ENCODE data around the gene GABRD.
"Not testable (repeated sequence)": the region's sequence is repeated elsewhere in the genome, so short reads cannot be mapped to it uniquely, and the experiment has no call there.

The GABRD gene

DNA sequence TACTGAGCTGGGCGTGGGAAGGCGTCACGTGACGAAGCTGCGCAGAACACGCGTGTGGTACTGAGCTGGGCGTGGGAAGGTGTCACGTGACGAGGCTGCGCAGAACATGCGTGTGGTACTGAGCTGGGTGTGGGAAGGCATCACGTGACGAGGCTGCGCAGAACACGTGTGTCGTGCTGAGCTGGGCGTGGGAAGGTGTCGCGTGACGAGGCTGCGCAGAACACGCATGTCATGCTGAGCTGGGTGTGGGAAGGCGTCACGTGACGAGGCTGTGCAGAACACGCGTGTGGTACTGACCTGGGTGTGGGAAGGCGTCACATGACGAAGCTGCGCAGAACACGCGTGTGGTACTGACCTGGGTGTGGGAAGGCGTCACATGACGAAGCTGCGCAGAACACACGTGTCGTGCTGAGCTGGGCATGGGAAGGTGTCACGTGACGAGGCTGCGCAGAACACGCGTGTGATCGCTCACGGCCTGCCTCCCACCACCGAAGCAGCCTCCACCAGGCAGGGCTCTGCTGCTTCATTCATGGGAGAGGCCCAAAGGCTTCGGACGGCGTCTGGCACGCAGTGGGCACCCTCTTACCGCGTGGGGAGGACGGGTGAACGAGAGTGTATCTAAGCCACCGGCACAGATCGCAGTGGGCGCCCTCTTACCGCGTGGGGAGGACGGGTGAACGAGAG, 39.5 kb upstream of the GABRD start:
- peaks cover 3% of the 10 kb centered on the region for H3K36me3 Mint-ChIP-seq (ENCODE audit: low read depth)
- DNase-seq (ENCODE audit: low spot score) = no peak
- no peaks in the 10 kb centered on the region for H3K27me3 Mint-ChIP-seq (ENCODE audit: low read depth)
- H3K9me3 Mint-ChIP-seq = peaks cover 15% of the 10 kb centered on the region
- no peaks in the 10 kb centered on the region for H3K4me1 Mint-ChIP-seq (ENCODE audit: low read depth)
- no peak overlapping the region for H3K4me3 Mint-ChIP-seq
- no peak overlapping the region for H3K27ac Mint-ChIP-seq

DNA sequence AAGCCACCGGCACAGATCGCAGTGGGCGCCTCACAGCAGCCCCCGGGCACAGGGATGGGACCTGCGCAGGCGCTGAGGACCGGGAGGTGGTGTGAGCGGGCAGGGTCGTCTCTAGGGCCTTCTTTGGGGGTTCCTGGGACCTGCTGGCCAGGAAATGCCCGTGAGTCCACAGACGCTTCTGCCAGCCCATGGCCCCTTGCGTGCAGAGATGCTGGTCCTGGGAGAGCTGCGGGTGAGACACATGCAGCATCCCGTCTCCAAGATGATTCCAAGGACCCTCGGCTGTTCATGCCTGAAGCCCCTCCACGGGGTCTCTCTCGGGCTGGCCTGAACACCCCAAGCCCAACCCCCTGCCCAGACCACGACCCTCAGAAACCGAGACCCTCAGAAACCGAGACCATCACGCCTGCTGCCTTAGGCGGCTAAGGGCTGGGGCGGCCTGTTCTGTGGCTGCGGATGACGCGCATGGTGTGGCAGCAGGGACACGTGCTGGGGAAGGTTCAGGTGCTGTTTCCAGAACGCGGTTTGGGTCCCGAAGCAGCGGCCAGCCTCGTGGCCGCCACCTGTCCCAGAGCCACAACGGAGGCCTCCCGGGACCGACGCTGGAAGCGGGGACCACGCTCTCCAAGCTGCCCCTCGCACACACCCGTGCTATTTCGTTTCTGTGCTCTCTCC, 38.5 kb upstream of the GABRD start:
- peaks cover 3% of the 10 kb centered on the region for H3K36me3 Mint-ChIP-seq (ENCODE audit: low read depth)
- no peak for DNase-seq (ENCODE audit: low spot score)
- no peak overlapping the region for H3K27ac Mint-ChIP-seq
- H3K27me3 Mint-ChIP-seq (ENCODE audit: low read depth) = no peaks in the 10 kb centered on the region
- no peaks in the 10 kb centered on the region for H3K4me1 Mint-ChIP-seq (ENCODE audit: low read depth)
- H3K4me3 Mint-ChIP-seq = no peak overlapping the region
- H3K9me3 Mint-ChIP-seq = peaks cover 15% of the 10 kb centered on the region

DNA sequence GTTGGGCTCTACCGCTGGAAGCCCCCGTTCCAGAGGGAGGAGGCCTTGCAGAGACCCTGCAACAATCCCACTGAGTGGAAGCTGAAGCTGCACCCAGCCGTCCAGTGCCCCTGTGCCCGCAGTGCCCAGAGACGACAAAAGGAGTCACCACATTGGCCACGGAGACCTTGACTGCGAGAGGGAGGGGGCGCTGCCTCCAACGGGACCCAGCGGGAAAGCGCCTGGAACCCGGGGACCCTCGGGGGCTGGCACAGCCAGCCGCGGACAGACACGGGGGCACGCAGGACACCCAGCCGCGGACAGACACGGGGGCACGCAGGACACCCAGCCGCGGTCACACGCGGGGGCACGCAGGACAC, 38.0 kb upstream of the GABRD start:
- peaks cover 15% of the 10 kb centered on the region for H3K9me3 Mint-ChIP-seq
- H3K27ac Mint-ChIP-seq = no peak overlapping the region
- no peak overlapping the region for H3K4me3 Mint-ChIP-seq
- no peaks in the 10 kb centered on the region for H3K4me1 Mint-ChIP-seq (ENCODE audit: low read depth)
- peaks cover 3% of the 10 kb centered on the region for H3K36me3 Mint-ChIP-seq (ENCODE audit: low read depth)
- no peak for DNase-seq (ENCODE audit: low spot score)
- no peaks in the 10 kb centered on the region for H3K27me3 Mint-ChIP-seq (ENCODE audit: low read depth)

DNA sequence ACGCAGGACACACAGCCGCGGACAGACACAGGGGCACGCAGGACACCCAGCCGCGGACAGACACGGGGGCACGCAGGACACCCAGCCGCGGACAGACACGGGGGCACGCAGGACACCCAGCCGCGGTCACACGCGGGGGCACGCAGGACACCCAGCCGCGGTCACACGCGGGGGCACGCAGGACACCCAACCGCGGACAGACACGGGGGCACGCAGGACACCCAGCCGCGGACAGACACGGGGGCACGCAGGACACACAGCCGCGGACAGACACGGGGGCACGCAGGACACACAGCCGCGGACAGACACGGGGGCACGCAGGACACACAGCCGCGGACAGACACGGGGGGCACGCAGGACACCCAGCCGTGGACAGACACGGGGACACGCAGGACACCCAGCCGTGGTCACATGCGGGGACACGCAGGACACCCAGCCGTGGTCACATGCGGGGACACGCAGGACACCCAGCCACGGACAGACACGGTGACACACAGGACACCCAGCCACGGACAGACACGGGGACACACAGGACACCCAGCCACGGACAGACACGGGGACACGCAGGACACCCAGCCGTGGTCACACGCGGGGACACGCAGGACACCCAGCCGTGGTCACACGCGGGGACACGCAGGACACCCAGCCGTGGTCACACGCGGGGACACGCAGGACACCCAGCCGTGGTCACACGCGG, 37.4 kb upstream of the GABRD start:
- not testable (repeated sequence) for DNase-seq (ENCODE audit: low spot score); H3K4me1 Mint-ChIP-seq (ENCODE audit: low read depth); H3K27me3 Mint-ChIP-seq (ENCODE audit: low read depth); H3K27ac Mint-ChIP-seq; H3K4me3 Mint-ChIP-seq; H3K36me3 Mint-ChIP-seq (ENCODE audit: low read depth)
- H3K9me3 Mint-ChIP-seq = peaks cover 15% of the 10 kb centered on the region

DNA sequence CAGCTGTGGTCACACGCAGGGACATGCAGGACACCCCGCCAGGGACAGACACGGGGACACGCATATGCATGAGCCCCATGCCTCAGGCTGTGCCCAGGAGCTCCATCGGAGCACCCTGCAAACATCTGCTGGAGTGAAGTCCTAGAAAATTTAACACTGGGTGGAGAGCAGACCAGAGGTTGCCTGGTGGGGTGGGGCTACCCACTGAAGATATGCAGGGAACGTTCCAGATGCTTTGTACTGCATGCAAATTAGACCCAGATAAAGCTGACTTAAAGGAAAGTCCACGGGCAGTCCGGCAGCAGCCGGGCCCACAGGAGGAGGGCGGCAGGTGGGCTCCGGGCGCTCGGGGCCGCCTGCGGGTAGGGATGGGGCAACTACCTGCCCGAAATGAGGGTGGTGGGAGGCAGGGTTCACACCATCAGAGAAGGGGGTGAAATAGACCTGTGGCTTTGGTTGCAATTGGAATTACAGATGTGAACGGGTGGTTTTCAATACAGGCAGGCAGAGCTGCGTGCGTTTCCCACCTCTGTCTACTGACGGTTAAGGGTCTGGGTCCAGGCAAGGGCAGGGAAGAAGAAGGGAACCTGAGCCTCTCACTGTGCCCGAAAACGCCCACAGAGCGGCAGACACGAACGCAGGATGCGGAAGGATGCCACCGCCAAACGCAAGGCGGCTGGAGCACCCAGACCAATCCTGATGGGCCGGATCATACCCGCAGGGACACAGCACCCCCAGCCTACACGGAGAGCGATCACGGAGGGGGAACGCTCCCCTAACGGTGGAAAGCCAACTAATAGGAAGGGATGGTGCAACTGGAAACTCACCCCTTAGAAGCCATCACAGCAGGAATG, 36.5 kb upstream of the GABRD start:
- peaks cover 3% of the 10 kb centered on the region for H3K36me3 Mint-ChIP-seq (ENCODE audit: low read depth)
- DNase-seq (ENCODE audit: low spot score) = no peak
- H3K4me3 Mint-ChIP-seq = no peak overlapping the region
- peaks cover 15% of the 10 kb centered on the region for H3K9me3 Mint-ChIP-seq
- H3K27me3 Mint-ChIP-seq (ENCODE audit: low read depth) = no peaks in the 10 kb centered on the region
- no peaks in the 10 kb centered on the region for H3K4me1 Mint-ChIP-seq (ENCODE audit: low read depth)
- H3K27ac Mint-ChIP-seq = no peak overlapping the region

DNA sequence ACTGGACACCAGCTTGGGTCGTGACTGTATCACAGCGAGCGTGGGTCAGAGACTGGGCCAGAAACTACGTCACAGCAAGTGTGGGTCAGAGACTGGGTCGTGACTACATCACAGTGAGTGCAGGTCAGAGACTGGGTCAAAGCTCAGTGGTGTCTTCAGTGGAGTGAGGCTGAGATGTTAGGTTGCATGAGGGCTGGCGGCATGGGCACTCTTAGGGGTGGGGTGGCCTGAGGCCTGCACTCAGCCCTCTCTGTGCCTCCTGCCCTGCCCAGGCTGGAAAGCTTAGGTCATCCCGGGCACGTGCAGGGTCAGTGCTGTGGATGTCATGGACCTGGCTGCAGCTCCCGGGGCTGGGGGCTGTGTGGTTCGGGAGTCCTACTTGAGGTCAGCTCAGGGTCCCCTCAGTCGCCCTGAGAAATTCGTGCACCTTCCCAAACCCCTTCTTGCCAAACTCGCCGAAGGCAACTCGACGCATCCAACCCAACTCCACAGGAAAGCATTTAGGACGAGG, 34.5 kb upstream of the GABRD start:
- Mint-ChIP-seq H3K4me3 (no peak overlapping the region), H3K36me3 (ENCODE audit: low read depth) (no peaks in the 10 kb centered on the region), H3K27me3 (ENCODE audit: low read depth) (peaks cover 4% of the 10 kb centered on the region), H3K27ac (no peak overlapping the region), H3K9me3 (peaks cover 3% of the 10 kb centered on the region), H3K4me1 (ENCODE audit: low read depth) (peaks cover 2% of the 10 kb centered on the region)
- no peak for DNase-seq (ENCODE audit: low spot score)

DNA sequence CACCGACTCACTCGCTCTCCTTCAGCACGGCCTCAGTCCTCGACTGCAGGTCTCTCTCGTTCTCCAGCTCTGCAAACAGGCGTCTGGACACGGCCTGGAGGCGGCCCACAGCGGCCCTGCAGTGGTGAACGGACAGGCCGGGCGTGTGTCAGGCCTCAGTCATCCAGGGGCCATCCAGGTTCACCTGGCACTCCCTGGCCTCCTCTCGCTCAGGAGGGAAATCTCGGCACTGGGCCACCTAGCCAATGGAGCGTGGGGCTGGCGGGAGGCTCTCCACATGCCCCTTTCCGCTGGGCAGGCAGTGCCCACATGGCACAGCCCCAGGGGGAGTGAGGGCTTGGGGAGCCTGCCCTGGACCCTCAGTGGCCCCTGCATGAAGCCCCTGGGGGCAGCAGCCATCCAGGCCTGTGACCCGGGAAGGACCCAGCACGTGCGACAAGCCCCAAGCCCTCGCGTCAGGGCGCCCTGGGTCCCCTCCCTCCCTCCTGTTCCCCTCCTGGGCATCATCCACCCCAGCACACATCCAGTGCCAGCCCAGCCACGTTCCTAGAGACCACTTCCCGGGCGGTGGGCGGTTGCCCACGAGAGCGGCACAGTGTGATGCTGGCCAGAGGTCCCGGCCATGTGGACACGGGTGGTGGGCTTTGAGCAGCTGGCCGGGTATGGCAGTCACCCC, 33.6 kb upstream of the GABRD start:
- no peaks in the 10 kb centered on the region for H3K36me3 Mint-ChIP-seq (ENCODE audit: low read depth)
- no peak overlapping the region for H3K27ac Mint-ChIP-seq
- H3K4me3 Mint-ChIP-seq = no peak overlapping the region
- peaks cover 2% of the 10 kb centered on the region for H3K4me1 Mint-ChIP-seq (ENCODE audit: low read depth)
- peaks cover 6% of the 10 kb centered on the region for H3K27me3 Mint-ChIP-seq (ENCODE audit: low read depth)
- no peaks in the 10 kb centered on the region for H3K9me3 Mint-ChIP-seq
- no peak for DNase-seq (ENCODE audit: low spot score)

DNA sequence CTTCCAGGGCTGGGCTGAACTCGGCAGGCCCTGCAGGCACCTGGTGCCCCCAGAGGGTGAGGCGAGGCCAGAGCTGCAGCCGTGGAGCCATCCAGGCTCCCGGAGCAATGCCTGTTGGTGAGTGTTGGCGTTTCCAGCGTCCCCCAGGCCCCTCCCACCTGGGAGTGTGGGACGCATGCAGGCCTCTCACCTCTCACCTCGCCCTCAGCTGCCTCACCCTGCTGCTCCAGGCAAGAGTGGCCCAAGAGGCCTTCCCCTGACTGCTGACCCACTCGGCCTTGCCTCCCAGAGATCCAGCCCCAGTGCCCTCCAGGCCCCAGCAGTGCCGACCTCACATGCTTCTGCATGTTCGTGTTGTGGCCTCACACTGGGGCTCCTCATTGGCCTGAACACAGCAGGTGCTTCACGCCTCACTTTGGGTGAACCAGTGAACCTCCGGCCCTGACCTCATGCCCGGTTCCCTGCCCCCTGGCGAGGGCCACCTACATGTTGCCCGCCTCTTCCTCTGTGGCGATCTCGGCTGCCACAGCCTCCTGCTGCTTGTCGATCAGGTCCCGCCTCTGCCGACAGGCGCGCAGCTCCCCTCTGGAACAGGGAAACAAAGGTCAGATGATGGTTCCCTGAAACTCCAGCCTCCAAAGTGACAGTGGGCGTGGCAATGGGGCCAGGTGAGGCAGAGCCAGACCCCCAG, 32.5 kb upstream of the GABRD start:
- H3K9me3 Mint-ChIP-seq = no peaks in the 10 kb centered on the region
- H3K4me1 Mint-ChIP-seq (ENCODE audit: low read depth) = peaks cover 2% of the 10 kb centered on the region
- no peak overlapping the region for H3K27ac Mint-ChIP-seq
- H3K4me3 Mint-ChIP-seq = no peak overlapping the region
- H3K36me3 Mint-ChIP-seq (ENCODE audit: low read depth) = no peaks in the 10 kb centered on the region
- peaks cover 12% of the 10 kb centered on the region for H3K27me3 Mint-ChIP-seq (ENCODE audit: low read depth)
- no peak for DNase-seq (ENCODE audit: low spot score)

DNA sequence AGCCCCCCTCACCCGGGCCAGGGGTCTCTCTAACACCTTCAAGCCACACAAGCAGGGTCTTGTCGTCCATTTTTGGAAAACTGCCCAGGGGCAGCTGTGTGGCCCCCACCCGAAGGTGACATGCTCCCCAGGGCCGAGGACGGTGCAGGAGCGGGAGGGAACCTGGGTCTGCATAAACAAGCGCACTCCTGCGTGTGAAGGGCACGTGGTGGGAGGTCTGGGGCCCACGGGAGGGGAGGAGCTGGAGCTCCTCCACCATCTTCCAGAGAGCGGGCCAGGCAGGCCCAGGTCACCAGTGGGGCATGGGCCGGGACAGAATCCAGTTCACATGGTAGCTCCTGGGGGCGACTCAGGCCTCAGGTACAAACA, 32.0 kb upstream of the GABRD start:
- Mint-ChIP-seq H3K36me3 (ENCODE audit: low read depth) (no peaks in the 10 kb centered on the region), H3K9me3 (no peaks in the 10 kb centered on the region), H3K4me1 (ENCODE audit: low read depth) (peaks cover 2% of the 10 kb centered on the region), H3K27ac (no peak overlapping the region), H3K4me3 (no peak overlapping the region), H3K27me3 (ENCODE audit: low read depth) (peaks cover 12% of the 10 kb centered on the region)
- DNase-seq (ENCODE audit: low spot score) = no peak

DNA sequence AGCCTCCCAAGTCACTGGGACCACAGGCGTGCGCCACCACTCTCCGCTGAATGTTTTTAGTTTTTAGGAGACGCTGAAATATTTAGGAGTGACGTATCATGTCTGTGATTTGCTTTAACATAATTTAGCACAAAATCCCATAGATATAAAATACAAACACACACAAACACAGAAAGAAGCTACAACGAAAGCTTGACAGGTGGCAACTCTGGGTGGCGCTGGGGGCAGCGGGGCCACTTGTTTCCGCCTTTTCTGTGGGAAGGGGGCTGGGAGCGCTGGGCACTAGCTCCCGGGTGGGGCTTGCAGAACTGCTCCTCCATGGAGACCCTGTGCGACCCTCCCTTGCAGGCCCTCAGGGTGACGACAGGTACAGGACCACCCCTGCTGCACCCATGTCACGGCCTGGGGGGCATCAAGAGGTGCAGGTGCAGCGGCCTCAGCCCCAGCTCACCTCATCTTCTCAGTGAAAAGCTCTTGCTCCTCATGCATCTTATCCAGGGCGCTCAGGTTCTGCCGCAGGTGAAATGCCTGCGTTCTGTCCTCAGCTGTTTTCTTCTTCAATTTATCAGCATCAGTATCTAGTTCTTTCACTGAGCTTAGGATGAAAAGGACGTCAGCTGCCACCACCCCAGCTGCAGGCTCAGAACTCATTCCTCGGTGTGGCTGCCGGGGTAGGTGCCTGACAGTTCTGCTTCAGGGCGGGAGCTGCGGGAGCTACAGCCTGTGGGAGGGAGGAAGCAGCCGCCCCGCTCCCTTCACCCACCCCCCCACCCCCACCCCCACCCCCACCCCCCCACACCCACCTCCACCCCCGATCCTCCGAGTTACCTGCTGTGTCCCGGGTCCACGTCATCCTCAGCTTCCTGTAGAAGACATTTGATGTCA, 30.8 kb upstream of the GABRD start:
- peaks cover 2% of the 10 kb centered on the region for H3K4me1 Mint-ChIP-seq (ENCODE audit: low read depth)
- no peak overlapping the region for H3K27ac Mint-ChIP-seq
- DNase-seq (ENCODE audit: low spot score) = no peak
- no peaks in the 10 kb centered on the region for H3K9me3 Mint-ChIP-seq
- H3K36me3 Mint-ChIP-seq (ENCODE audit: low read depth) = no peaks in the 10 kb centered on the region
- H3K27me3 Mint-ChIP-seq (ENCODE audit: low read depth) = peaks cover 12% of the 10 kb centered on the region
- H3K4me3 Mint-ChIP-seq = no peak overlapping the region

DNA sequence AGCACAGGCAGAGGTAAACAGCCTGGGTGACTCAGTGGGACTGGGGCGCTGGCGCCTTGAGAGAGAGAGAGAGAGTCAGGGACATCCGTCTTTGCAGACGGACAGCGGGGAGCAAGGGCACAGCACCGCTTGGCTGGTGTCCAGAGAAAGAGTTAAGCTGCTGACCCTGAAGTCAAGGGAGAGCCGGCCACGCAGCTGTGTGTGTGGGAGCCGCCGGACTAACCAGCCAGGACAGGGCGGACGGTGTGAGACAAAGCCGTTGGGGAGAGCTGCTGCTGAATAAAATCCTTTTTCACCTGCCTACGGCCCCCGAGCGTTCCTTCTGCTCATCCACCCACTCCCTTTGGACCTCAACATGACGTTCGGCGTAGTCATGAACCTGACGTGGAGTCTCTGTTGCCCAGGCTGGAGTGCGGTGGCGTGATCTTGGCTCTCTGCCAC, 30.0 kb upstream of the GABRD start:
- peaks cover 2% of the 10 kb centered on the region for H3K4me1 Mint-ChIP-seq (ENCODE audit: low read depth)
- no peaks in the 10 kb centered on the region for H3K9me3 Mint-ChIP-seq
- no peaks in the 10 kb centered on the region for H3K36me3 Mint-ChIP-seq (ENCODE audit: low read depth)
- no peak overlapping the region for H3K27ac Mint-ChIP-seq
- peaks cover 12% of the 10 kb centered on the region for H3K27me3 Mint-ChIP-seq (ENCODE audit: low read depth)
- H3K4me3 Mint-ChIP-seq = no peak overlapping the region
- no peak for DNase-seq (ENCODE audit: low spot score)

DNA sequence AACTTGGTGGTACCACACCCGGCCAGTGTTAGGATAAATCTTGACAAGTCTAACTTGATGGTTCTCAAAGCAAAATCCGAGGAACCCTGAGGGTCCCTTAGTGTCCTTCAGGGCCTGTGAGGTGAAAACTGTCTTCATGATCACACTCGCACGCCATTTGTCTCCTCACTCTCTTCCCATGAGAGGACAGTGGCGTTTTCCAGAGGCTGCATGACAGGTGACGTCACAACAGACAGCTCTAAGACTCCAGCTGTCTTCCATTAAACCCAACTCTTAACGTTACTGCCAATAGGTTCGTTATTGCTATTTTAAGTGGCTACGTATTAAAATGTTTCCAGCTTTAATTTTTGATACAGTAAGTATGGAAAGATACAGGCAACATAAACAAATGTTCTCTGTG, 29.4 kb upstream of the GABRD start:
- Mint-ChIP-seq H3K27me3 (ENCODE audit: low read depth) (peaks cover 12% of the 10 kb centered on the region), H3K36me3 (ENCODE audit: low read depth) (no peaks in the 10 kb centered on the region), H3K4me3 (no peak overlapping the region), H3K9me3 (no peaks in the 10 kb centered on the region), H3K27ac (no peak overlapping the region), H3K4me1 (ENCODE audit: low read depth) (peaks cover 2% of the 10 kb centered on the region)
- DNase-seq (ENCODE audit: low spot score) = no peak

Measured in T-helper 2 cell treated with Interferon-gamma antibody and Interleukin-4, amounts not matched to agents 5 μg/mL and 100 μg/mL, for 36 hours (primary cell).